ENCODE results near the gene CTIF.

CTIF gene

GRCh38 chr18:48773821-48774220 is 235.0 kb downstream of the CTIF start:
- TF ChIP-seq, protein P1, sequence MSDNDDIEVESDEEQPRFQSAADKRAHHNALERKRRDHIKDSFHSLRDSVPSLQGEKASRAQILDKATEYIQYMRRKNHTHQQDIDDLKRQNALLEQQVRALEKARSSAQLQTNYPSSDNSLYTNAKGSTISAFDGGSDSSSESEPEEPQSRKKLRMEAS (IDR thresholded peaks at IDR 0.05): no peak
- no peak for TF ChIP-seq YY1 (IDR thresholded peaks at IDR 0.05; ENCODE audit: low read depth)
- TF ChIP-seq NFIC (IDR thresholded peaks at IDR 0.05): no peak
- TF ChIP-seq ZBTB7A (IDR thresholded peaks at IDR 0.05; ENCODE audit: low read depth): no peak
- TF ChIP-seq REST (IDR thresholded peaks at IDR 0.05; ENCODE audit: low read depth): no peak
- TF ChIP-seq CEBPB (IDR thresholded peaks at IDR 0.05): no peak
- no peak for TF ChIP-seq USF1 (IDR thresholded peaks at IDR 0.05)
- TF ChIP-seq CREB1 (IDR thresholded peaks at IDR 0.05; ENCODE audit: low read depth): no peak
- TF ChIP-seq TEAD4 (IDR thresholded peaks at IDR 0.05): no peak
- TF ChIP-seq EGR1 (IDR thresholded peaks at IDR 0.05): no peak
- TF ChIP-seq TAF1 (IDR thresholded peaks at IDR 0.05; ENCODE audit: low read depth): no peak
- no peak for TF ChIP-seq FOXM1 (IDR thresholded peaks at IDR 0.05; ENCODE audit: borderline replicate concordance, low read depth)
- no peak for TF ChIP-seq EP300 (IDR thresholded peaks at IDR 0.05; ENCODE audit: borderline replicate concordance)
- no peak for TF ChIP-seq TCF12 (IDR thresholded peaks at IDR 0.05; ENCODE audit: low read depth)

DNA sequence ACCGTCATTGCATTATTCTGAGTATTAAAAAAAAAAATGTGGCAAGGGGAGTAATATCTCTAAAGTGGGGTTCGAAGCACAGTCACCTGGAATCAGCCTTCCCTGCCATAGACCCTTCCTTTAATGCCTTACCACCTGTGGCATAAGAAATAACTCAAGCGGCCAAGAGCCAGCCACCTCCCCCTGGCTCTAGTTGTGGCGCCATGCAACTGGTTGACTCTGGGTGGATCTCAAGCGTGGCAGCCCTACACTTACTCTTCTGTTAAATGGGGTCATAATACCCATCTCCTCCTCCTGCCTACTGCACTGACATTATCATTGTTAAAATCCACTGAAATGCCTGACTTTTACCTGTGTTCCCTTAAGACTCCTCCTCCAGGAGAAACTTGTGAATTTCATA is 236.1 kb downstream of the CTIF start:
- TF ChIP-seq REST (IDR thresholded peaks at IDR 0.05; ENCODE audit: low read depth) (no peak), TCF12 (IDR thresholded peaks at IDR 0.05; ENCODE audit: low read depth) (no peak), YY1 (IDR thresholded peaks at IDR 0.05; ENCODE audit: low read depth) (no peak), FOXM1 (IDR thresholded peaks at IDR 0.05; ENCODE audit: borderline replicate concordance, low read depth) (no peak), TAF1 (IDR thresholded peaks at IDR 0.05; ENCODE audit: low read depth) (no peak), ZBTB7A (IDR thresholded peaks at IDR 0.05; ENCODE audit: low read depth) (no peak), RAD21 (IDR thresholded peaks at IDR 0.05; ENCODE audit: low read depth) (no peak), EP300 (IDR thresholded peaks at IDR 0.05; ENCODE audit: borderline replicate concordance) (no peak), EGR1 (IDR thresholded peaks at IDR 0.05) (no peak), USF1 (IDR thresholded peaks at IDR 0.05) (no peak), TEAD4 (IDR thresholded peaks at IDR 0.05) (no peak), CEBPB (IDR thresholded peaks at IDR 0.05) (no peak), NFIC (IDR thresholded peaks at IDR 0.05) (no peak), CREB1 (IDR thresholded peaks at IDR 0.05; ENCODE audit: low read depth) (no peak)
- TF ChIP-seq, protein P1 (IDR thresholded peaks at IDR 0.05): no peak

GRCh38 chr18:48775372-48776155 is 236.7 kb downstream of the CTIF start:
- TF ChIP-seq YY1 (IDR thresholded peaks at IDR 0.05; ENCODE audit: low read depth) (no peak), REST (IDR thresholded peaks at IDR 0.05; ENCODE audit: low read depth) (no peak), CREB1 (IDR thresholded peaks at IDR 0.05; ENCODE audit: low read depth) (no peak), RAD21 (IDR thresholded peaks at IDR 0.05; ENCODE audit: low read depth) (no peak), FOXM1 (IDR thresholded peaks at IDR 0.05; ENCODE audit: borderline replicate concordance, low read depth) (no peak), TCF12 (IDR thresholded peaks at IDR 0.05; ENCODE audit: low read depth) (no peak), TAF1 (IDR thresholded peaks at IDR 0.05; ENCODE audit: low read depth) (no peak), EP300 (IDR thresholded peaks at IDR 0.05; ENCODE audit: borderline replicate concordance) (no peak), ZBTB7A (IDR thresholded peaks at IDR 0.05; ENCODE audit: low read depth) (no peak), EGR1 (IDR thresholded peaks at IDR 0.05) (no peak), TEAD4 (IDR thresholded peaks at IDR 0.05) (no peak), NFIC (IDR thresholded peaks at IDR 0.05) (no peak), CEBPB (IDR thresholded peaks at IDR 0.05) (no peak), USF1 (IDR thresholded peaks at IDR 0.05) (no peak)
- TF ChIP-seq, protein P1 (IDR thresholded peaks at IDR 0.05): no peak
